Fibroblast of lung (primary cell): ENCODE data around the gene AEN. TPM values are rescaled to one million over a fixed set of nuclear protein-coding genes. Genes with fewer than 3 reads are reported as not detected.
A peak's percentile ranks its signal among the peaks of the same experiment; 100 is the strongest.

Source experiments
- DNase-seq, 2 donors: peaks; one replicate each; pipeline versions ENCODE4 v3.0.0 to v3.0.0-alpha.2; 2010; ENCODE audit warnings: low read depth in 2 of 2
- H2AFZ ChIP-seq: 2 replicates; pipeline ENCODE4 v1.5.1; 2012; ENCODE audit warnings: low read length, control low read depth, inconsistent platforms
- H3K27ac ChIP-seq: 2 replicates; pipeline ENCODE4 v1.5.1; 2011; ENCODE audit warnings: low read length, control low read depth; ENCODE audit not compliant: insufficient read depth
- H3K27me3 ChIP-seq: 2 replicates; pipeline ENCODE4 v1.5.1; 2011; ENCODE audit warnings: mild to moderate bottlenecking, low read length; ENCODE audit not compliant: control insufficient read depth, insufficient read depth
- H3K36me3 ChIP-seq: 2 replicates; pipeline ENCODE4 v1.5.1; 2011; ENCODE audit warnings: low read length; ENCODE audit not compliant: control insufficient read depth, insufficient read depth
- H3K4me1 ChIP-seq: 2 replicates; pipeline ENCODE4 v1.5.1; 2011; ENCODE audit warnings: low read length; ENCODE audit not compliant: control insufficient read depth, insufficient read depth; ENCODE audit errors: extremely low read depth
- H3K4me2 ChIP-seq: 2 replicates; pipeline ENCODE4 v1.5.1; 2011; ENCODE audit warnings: low read length, control low read depth; ENCODE audit not compliant: insufficient read depth; ENCODE audit errors: extremely low read depth
- H3K4me3 ChIP-seq, 4 experiments: fragments of 200-600 bp in 1 of 4; sonication (generic) in 1 of 4; replicated peaks in 1 of 4; 2 replicates each; pipeline ENCODE4 v1.5.1; 2011 to 2016; ENCODE audit warnings: low read length in 4 of 4, low read depth in 3 of 4, mild to moderate bottlenecking in 3 of 4, control low read depth in 2 of 4, inconsistent platforms in 1 of 4, mixed read lengths in 1 of 4; ENCODE audit not compliant: insufficient read depth in 1 of 4; ENCODE audit errors: control extremely low read depth in 1 of 4
- H3K79me2 ChIP-seq: 2 replicates; pipeline ENCODE4 v1.5.1; 2012; ENCODE audit warnings: mild to moderate bottlenecking, low read length, inconsistent platforms; ENCODE audit not compliant: control insufficient read depth, insufficient read depth
- H3K9ac ChIP-seq: 2 replicates; pipeline ENCODE4 v1.5.1; 2011; ENCODE audit warnings: mild to moderate bottlenecking, low read length, control low read depth; ENCODE audit not compliant: insufficient read depth
- H3K9me3 ChIP-seq: 2 replicates; pipeline ENCODE4 v1.5.1; 2012; ENCODE audit warnings: low read depth, low read length; ENCODE audit not compliant: control insufficient read depth, insufficient read depth
- H4K20me1 ChIP-seq: 2 replicates; pipeline ENCODE4 v1.5.1; 2011; ENCODE audit warnings: low read length; ENCODE audit not compliant: control insufficient read depth, insufficient read depth; ENCODE audit errors: extremely low read depth
- EZH2 ChIP-seq: IDR thresholded peaks from 2 replicates; pipeline ENCODE4 v1.5.1; 2012; ENCODE audit warnings: low read length, control low read depth, mild to moderate bottlenecking; ENCODE audit errors: missing control alignments
- polyA plus RNA-seq, 2 donors: library from polyadenylated mRNA; depleted of rRNA in 1 of 2; stranded (reverse) in 1 of 2; unstranded in 1 of 2; fragments of >200 nt; gene quantifications; 2 replicates each; pipeline ENCODE4 v1.2.1, GENCODE V29; 2011 to 2012; ENCODE audit warnings: missing spikeins in 1 of 2
- total RNA-seq: library from RNA; depleted of rRNA; stranded (reverse); fragments of >200 nt; gene quantifications from 2 replicates; pipeline ENCODE4 v1.2.1, GENCODE V29; 2014
- TF ChIP-seq, protein P1 (sequence below), 2 donors: IDR thresholded peaks in 1 of 2; conservative IDR thresholded peaks in 1 of 2; 1 replicate in 1 of 2; 2 replicates in 1 of 2; pipeline ENCODE4 v1.5.1; 2011 to 2012; ENCODE audit warnings: low read length in 2 of 2, control low read depth in 1 of 2, inconsistent platforms in 1 of 2, low read depth in 1 of 2, mild to moderate bottlenecking in 1 of 2

AEN gene
- total and polyA plus RNA-seq, 2 donors (not counting 1 experiment from before 2014, with no cell fraction given), result 18.5 to 83.7 TPM

GRCh38 chr15:88658070-88658965 lies 37.2 kb downstream of the AEN start:
- no peak for DNase-seq
- H3K27ac ChIP-seq, result no peak overlapping the region
- H3K4me1 ChIP-seq, result no peaks in the 10 kb centered on the region
- TF ChIP-seq, protein P1, sequence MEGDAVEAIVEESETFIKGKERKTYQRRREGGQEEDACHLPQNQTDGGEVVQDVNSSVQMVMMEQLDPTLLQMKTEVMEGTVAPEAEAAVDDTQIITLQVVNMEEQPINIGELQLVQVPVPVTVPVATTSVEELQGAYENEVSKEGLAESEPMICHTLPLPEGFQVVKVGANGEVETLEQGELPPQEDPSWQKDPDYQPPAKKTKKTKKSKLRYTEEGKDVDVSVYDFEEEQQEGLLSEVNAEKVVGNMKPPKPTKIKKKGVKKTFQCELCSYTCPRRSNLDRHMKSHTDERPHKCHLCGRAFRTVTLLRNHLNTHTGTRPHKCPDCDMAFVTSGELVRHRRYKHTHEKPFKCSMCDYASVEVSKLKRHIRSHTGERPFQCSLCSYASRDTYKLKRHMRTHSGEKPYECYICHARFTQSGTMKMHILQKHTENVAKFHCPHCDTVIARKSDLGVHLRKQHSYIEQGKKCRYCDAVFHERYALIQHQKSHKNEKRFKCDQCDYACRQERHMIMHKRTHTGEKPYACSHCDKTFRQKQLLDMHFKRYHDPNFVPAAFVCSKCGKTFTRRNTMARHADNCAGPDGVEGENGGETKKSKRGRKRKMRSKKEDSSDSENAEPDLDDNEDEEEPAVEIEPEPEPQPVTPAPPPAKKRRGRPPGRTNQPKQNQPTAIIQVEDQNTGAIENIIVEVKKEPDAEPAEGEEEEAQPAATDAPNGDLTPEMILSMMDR (conservative IDR thresholded peaks at IDR 0.05 in 1 of 2, IDR thresholded peaks at IDR 0.05 in 1 of 2; ENCODE audit: low read depth in 1 of 2, low read length in 2 of 2), result no peak
- no peak for TF ChIP-seq EZH2
- no peaks in the 10 kb centered on the region for H3K79me2 ChIP-seq
- no peaks in the 10 kb centered on the region for H3K9me3 ChIP-seq
- no peaks in the 10 kb centered on the region for H3K27me3 ChIP-seq
- H3K36me3 ChIP-seq, result no peaks in the 10 kb centered on the region
- no peak overlapping the region for H3K9ac ChIP-seq
- H3K4me3 ChIP-seq, result no peak overlapping the region
- no peak overlapping the region for H2AFZ ChIP-seq
- no peak overlapping the region for H3K4me2 ChIP-seq
- no peaks in the 10 kb centered on the region for H4K20me1 ChIP-seq

- DNase-seq, result peak; percentile 57 to 78
- Histone ChIP-seq H3K9ac (no peak overlapping the region), H3K4me2 (no peak overlapping the region), H3K79me2 (no peaks in the 10 kb centered on the region), H2AFZ (no peak overlapping the region), H3K27me3 (no peaks in the 10 kb centered on the region), H3K36me3 (no peaks in the 10 kb centered on the region), H3K9me3 (no peaks in the 10 kb centered on the region), H4K20me1 (no peaks in the 10 kb centered on the region), H3K4me1 (no peaks in the 10 kb centered on the region), H3K27ac (no peak overlapping the region), H3K4me3 (no peak overlapping the region)
- TF ChIP-seq, protein P1 (conservative IDR thresholded peaks at IDR 0.05 in 1 of 2, IDR thresholded peaks at IDR 0.05 in 1 of 2; ENCODE audit: low read depth in 1 of 2, low read length in 2 of 2), result no peak
- no peak for TF ChIP-seq EZH2
Measured at GRCh38 chr15:88658972-88659931, 38.1 kb downstream of the AEN start.
